H9 (cell line): ENCODE results near the gene COIL. TPM values are rescaled to one million over a fixed set of nuclear protein-coding genes. Genes with fewer than 3 reads are reported as not detected.

Experiments
- DNase-seq: peaks from one replicate; pipeline ENCODE4 v3.0.0-alpha.2; 2017
- H2AFZ ChIP-seq: one replicate; pipeline ENCODE4 v1.6.1; 2013; ENCODE audit warnings: mild to moderate bottlenecking, low read length, control low read depth, moderate library complexity
- H2AK5ac ChIP-seq: 2 replicates; pipeline ENCODE4 v1.6.1; 2013; ENCODE audit warnings: low read length, control low read depth, mixed read lengths; ENCODE audit not compliant: insufficient read length
- H2BK120ac ChIP-seq: one replicate; pipeline ENCODE4 v1.6.1; 2013; ENCODE audit warnings: low read depth, mild to moderate bottlenecking, low read length, control low read depth, inconsistent platforms; ENCODE audit not compliant: poor library complexity, severe bottlenecking
- H2BK12ac ChIP-seq: 2 replicates; pipeline ENCODE4 v1.6.1; 2013; ENCODE audit warnings: low read length, control low read depth, mixed read lengths, low read depth; ENCODE audit not compliant: insufficient read length
- H2BK15ac ChIP-seq: 2 replicates; pipeline ENCODE4 v1.6.1; 2013; ENCODE audit warnings: low read depth, low read length, control low read depth
- H2BK20ac ChIP-seq: one replicate; pipeline ENCODE4 v1.6.1; 2013; ENCODE audit warnings: low read depth, mild to moderate bottlenecking, low read length, control low read depth, inconsistent platforms; ENCODE audit not compliant: poor library complexity, severe bottlenecking
- H2BK5ac ChIP-seq: 2 replicates; pipeline ENCODE4 v1.6.1; 2013; ENCODE audit warnings: low read length, control low read depth, mixed read lengths; ENCODE audit not compliant: insufficient read length
- H3K14ac ChIP-seq: 2 replicates; pipeline ENCODE4 v1.6.1; 2013; ENCODE audit warnings: low read length, control low read depth; ENCODE audit not compliant: insufficient read depth
- H3K18ac ChIP-seq: 2 replicates; pipeline ENCODE4 v1.6.1; 2013; ENCODE audit warnings: low read depth, mild to moderate bottlenecking, mixed read lengths, low read length, control low read depth; ENCODE audit not compliant: insufficient read length
- H3K23ac ChIP-seq: 2 replicates; pipeline ENCODE4 v1.6.1; 2013; ENCODE audit warnings: low read length, control low read depth, mixed read lengths, low read depth; ENCODE audit not compliant: insufficient read length
- H3K23me2 ChIP-seq: 2 replicates; pipeline ENCODE4 v1.6.1; 2013; ENCODE audit warnings: low read depth, mild to moderate bottlenecking, mixed read lengths, low read length, control low read depth; ENCODE audit not compliant: insufficient read length, poor library complexity, severe bottlenecking
- H3K27ac ChIP-seq: 2 replicates; pipeline ENCODE4 v1.5.1; 2013; ENCODE audit warnings: low read length, control low read depth, mixed read lengths, low read depth; ENCODE audit not compliant: insufficient read length
- H3K27me3 ChIP-seq: 2 replicates; pipeline ENCODE4 v1.6.1; 2013; ENCODE audit warnings: low read length, control low read depth, inconsistent platforms; ENCODE audit not compliant: insufficient read depth
- H3K4ac ChIP-seq: 2 replicates; pipeline ENCODE4 v1.6.1; 2013; ENCODE audit warnings: low read depth, mild to moderate bottlenecking, control low read depth, inconsistent platforms, low read length, moderate library complexity
- H3K4me1 ChIP-seq: 2 replicates; pipeline ENCODE4 v1.6.1; 2013; ENCODE audit warnings: low read length, control low read depth, inconsistent platforms; ENCODE audit not compliant: insufficient read depth
- H3K4me2 ChIP-seq: 2 replicates; pipeline ENCODE4 v1.6.1; 2013; ENCODE audit warnings: low read length, control low read depth, mixed read lengths; ENCODE audit not compliant: insufficient read length, insufficient read depth
- H3K56ac ChIP-seq: 2 replicates; pipeline ENCODE4 v1.6.1; 2013; ENCODE audit warnings: low read depth, mild to moderate bottlenecking, mixed read lengths, low read length, control low read depth; ENCODE audit not compliant: insufficient read length
- H3K79me1 ChIP-seq: 2 replicates; pipeline ENCODE4 v1.6.1; 2013; ENCODE audit warnings: low read depth, mild to moderate bottlenecking, moderate library complexity, low read length, control low read depth, inconsistent platforms; ENCODE audit not compliant: insufficient read depth, poor library complexity, severe bottlenecking
- H3K79me2 ChIP-seq: 2 replicates; pipeline ENCODE4 v1.6.1; 2013; ENCODE audit warnings: low read length, control low read depth, inconsistent platforms; ENCODE audit not compliant: insufficient read depth
- H3K9ac ChIP-seq: 2 replicates; pipeline ENCODE4 v1.6.1; 2013; ENCODE audit warnings: low read length, control low read depth, mixed read lengths; ENCODE audit not compliant: insufficient read length; ENCODE audit errors: extremely low read depth
- H3K9me3 ChIP-seq: one replicate; pipeline ENCODE4 v1.6.1; 2013; ENCODE audit warnings: low read depth, low read length, inconsistent platforms; ENCODE audit not compliant: control insufficient read depth
- H3T11ph ChIP-seq: one replicate; pipeline ENCODE4 v1.6.1; 2013; ENCODE audit warnings: mild to moderate bottlenecking, low read length, control low read depth, inconsistent platforms
- H4K20me1 ChIP-seq: one replicate; pipeline ENCODE4 v1.6.1; 2013; ENCODE audit not compliant: control insufficient read depth, insufficient read length, insufficient read depth
- H4K5ac ChIP-seq: 2 replicates; pipeline ENCODE4 v1.6.1; 2013; ENCODE audit warnings: low read depth, mild to moderate bottlenecking, mixed read lengths, low read length, control low read depth; ENCODE audit not compliant: insufficient read length
- H4K8ac ChIP-seq: replicated peaks from 2 replicates; pipeline ENCODE4 v1.6.1; 2013; ENCODE audit warnings: low read length, control low read depth, mixed read lengths, low read depth; ENCODE audit not compliant: insufficient read length
- H4K91ac ChIP-seq: 2 replicates; pipeline ENCODE4 v1.6.1; 2013; ENCODE audit warnings: low read depth, mild to moderate bottlenecking, moderate library complexity, mixed read lengths, low read length, control low read depth; ENCODE audit not compliant: insufficient read length
- H3K27ac Mint-ChIP-seq, 3 experiments: 2 replicates in 2 of 3; 3 replicates in 1 of 3; pipeline ENCODE4 v1.8.0; 2020 to 2021; ENCODE audit warnings: mixed read lengths in 3 of 3, mild to moderate bottlenecking in 1 of 3, moderate library complexity in 1 of 3
- H3K27me3 Mint-ChIP-seq: 2 replicates; pipeline ENCODE4 v1.8.0; 2021; ENCODE audit warnings: low read depth, mild to moderate bottlenecking, moderate library complexity, mixed read lengths
- H3K36me3 Mint-ChIP-seq, 3 experiments: 2 replicates in 2 of 3; 3 replicates in 1 of 3; pipeline ENCODE4 v1.8.0; 2020 to 2021; ENCODE audit warnings: low read depth in 3 of 3, mixed read lengths in 3 of 3; ENCODE audit not compliant: insufficient read depth in 1 of 3
- H3K4me1 Mint-ChIP-seq, 2 experiments: 2 replicates each; pipeline ENCODE4 v1.8.0; 2020; ENCODE audit warnings: mixed read lengths in 2 of 2
- H3K4me3 Mint-ChIP-seq, 2 experiments: 2 replicates in 1 of 2; 3 replicates in 1 of 2; pipeline ENCODE4 v1.8.0; 2020 to 2021; ENCODE audit warnings: mild to moderate bottlenecking in 2 of 2, mixed read lengths in 2 of 2, moderate library complexity in 1 of 2
- H3K9me3 Mint-ChIP-seq, 2 experiments: 2 replicates in 1 of 2; 3 replicates in 1 of 2; pipeline ENCODE4 v1.8.0; 2020; ENCODE audit warnings: mild to moderate bottlenecking in 2 of 2, mixed read lengths in 2 of 2, moderate library complexity in 1 of 2
- CTCF ChIP-seq: fragments of 200-600 bp; sonication (generic); conservative IDR thresholded peaks from 3 replicates; pipeline ENCODE4 v1.8.0; 2021; ENCODE audit warnings: antibody characterized with exemption, mild to moderate bottlenecking
- WGBS: extraction: QIAGEN DNeasy Blood & Tissue Kit; methylation state at CpG from one replicate; pipeline ENCODE4 v1.1.7; 2013; ENCODE audit warnings: missing lambda C conversion rate, low lambda C conversion rate, mixed read lengths; ENCODE audit not compliant: insufficient read length; ENCODE audit errors: extremely low coverage; 5-methylcytosine and 5-hydroxymethylcytosine counted together
- total RNA-seq: library from RNA; stranded (reverse); gene quantifications from 2 replicates; pipeline ENCODE4 v1.2.1, GENCODE V29; 2021

The COIL gene
- total RNA-seq, 1 experiment from 2014 or later, result 21.5 TPM

- H4K8ac ChIP-seq, result no peak overlapping the region
- H3K18ac ChIP-seq, result no peak overlapping the region
- no peak overlapping the region for H2AFZ ChIP-seq
- no peak overlapping the region for H2BK15ac ChIP-seq
- H3K4me1 ChIP-seq, result no peaks in the 10 kb centered on the region; the same call in 1 of the 2 replicates
- H2BK5ac ChIP-seq, result no peak overlapping the region
- H3K36me3 Mint-ChIP-seq, result peaks cover 27 to 54% (median 39%) of the 10 kb centered on the region in 3 experiments
- H4K91ac ChIP-seq, result no peak overlapping the region
- TF ChIP-seq CTCF, result no peak
- no peak overlapping the region for H3K4me2 ChIP-seq
- H3K4ac ChIP-seq, result no peak overlapping the region
- no CpG with 5 or more reads among the region's 9 CpGs for whole genome bisulfite sequencing
- no peak overlapping the region for H2BK120ac ChIP-seq
- H3K27ac Mint-ChIP-seq, result no peak overlapping the region
- no peak overlapping the region for H3K56ac ChIP-seq
- no peak overlapping the region for H2BK12ac ChIP-seq
- no peak overlapping the region for H3T11ph ChIP-seq
- no peak overlapping the region for H3K4me3 Mint-ChIP-seq
- no peak overlapping the region for H3K27ac ChIP-seq
- H4K5ac ChIP-seq, result no peak overlapping the region
- H3K23me2 ChIP-seq, result peaks cover 5% of the 10 kb centered on the region
- peaks cover 2 to 8% of the 10 kb centered on the region in 2 experiments; a peak in 3 of 4 replicates for H3K4me1 Mint-ChIP-seq
- no peaks in the 10 kb centered on the region for H3K9me3 ChIP-seq
- no peak overlapping the region for H2AK5ac ChIP-seq
- no peak overlapping the region for H3K23ac ChIP-seq
- H3K79me2 ChIP-seq, result no peaks in the 10 kb centered on the region; the same call in 1 of the 2 replicates
- H2BK20ac ChIP-seq, result no peak overlapping the region
- no peaks in the 10 kb centered on the region for H4K20me1 ChIP-seq
- H3K27me3 Mint-ChIP-seq, result peaks cover 2% of the 10 kb centered on the region; the same call in 1 of the 2 replicates
- H3K14ac ChIP-seq, result no peak overlapping the region
- no peaks in the 10 kb centered on the region for H3K9me3 Mint-ChIP-seq
- no peak for DNase-seq
- H3K79me1 ChIP-seq, result no peaks in the 10 kb centered on the region
- no peaks in the 10 kb centered on the region for H3K27me3 ChIP-seq
- no peak overlapping the region for H3K9ac ChIP-seq
Observed at GRCh38 chr17:56908001-56908542, 52.8 kb downstream of the COIL start.
